ENCODE data around the gene TMEM53. TPM values are rescaled to one million over a fixed set of nuclear protein-coding genes. Genes with fewer than 3 reads are reported as not detected.

The TMEM53 gene
- total RNA-seq, result 10 to 100 TPM in 5 of 7 donors, 1 to 10 TPM in 2; 5.1 to 17.9 (median 11.4) TPM
- polyA plus RNA-seq, result 10 to 100 TPM in 1 of 2 donors, 1 to 10 TPM in 1; 4.1 to 13.8 TPM
- long read RNA-seq, donor 1, transcript TMEM53-204 (4 exons, 1,579 nt), result major isoform, 14 of 44 reads
- long read RNA-seq, donor 1, transcript TMEM53-202 (3 exons, 2,310 nt), result minor isoform, 9 of 44 reads
- long read RNA-seq, donor 1, partial matches to known transcripts, result 6 of 44 reads
- long read RNA-seq, donor 1, other reads (novel, unspliced or antisense), result 9 of 44 reads
- long read RNA-seq, donor 2, transcript TMEM53-202 (3 exons, 2,310 nt), result major isoform, 8 of 110 reads
- long read RNA-seq, donor 2, partial matches to known transcripts, result 91 of 110 reads
- long read RNA-seq, donor 2, other reads (novel, unspliced or antisense), result 8 of 110 reads
- long read RNA-seq, donor 3, transcript TMEM53-202 (3 exons, 2,310 nt), result major isoform, 12 of 37 reads
- long read RNA-seq, donor 3, transcript TMEM53-204 (4 exons, 1,579 nt), result minor isoform, 5 of 37 reads
- long read RNA-seq, donor 3, partial matches to known transcripts, result 1 of 37 reads
- long read RNA-seq, donor 3, other reads (novel, unspliced or antisense), result 8 of 37 reads

DNA sequence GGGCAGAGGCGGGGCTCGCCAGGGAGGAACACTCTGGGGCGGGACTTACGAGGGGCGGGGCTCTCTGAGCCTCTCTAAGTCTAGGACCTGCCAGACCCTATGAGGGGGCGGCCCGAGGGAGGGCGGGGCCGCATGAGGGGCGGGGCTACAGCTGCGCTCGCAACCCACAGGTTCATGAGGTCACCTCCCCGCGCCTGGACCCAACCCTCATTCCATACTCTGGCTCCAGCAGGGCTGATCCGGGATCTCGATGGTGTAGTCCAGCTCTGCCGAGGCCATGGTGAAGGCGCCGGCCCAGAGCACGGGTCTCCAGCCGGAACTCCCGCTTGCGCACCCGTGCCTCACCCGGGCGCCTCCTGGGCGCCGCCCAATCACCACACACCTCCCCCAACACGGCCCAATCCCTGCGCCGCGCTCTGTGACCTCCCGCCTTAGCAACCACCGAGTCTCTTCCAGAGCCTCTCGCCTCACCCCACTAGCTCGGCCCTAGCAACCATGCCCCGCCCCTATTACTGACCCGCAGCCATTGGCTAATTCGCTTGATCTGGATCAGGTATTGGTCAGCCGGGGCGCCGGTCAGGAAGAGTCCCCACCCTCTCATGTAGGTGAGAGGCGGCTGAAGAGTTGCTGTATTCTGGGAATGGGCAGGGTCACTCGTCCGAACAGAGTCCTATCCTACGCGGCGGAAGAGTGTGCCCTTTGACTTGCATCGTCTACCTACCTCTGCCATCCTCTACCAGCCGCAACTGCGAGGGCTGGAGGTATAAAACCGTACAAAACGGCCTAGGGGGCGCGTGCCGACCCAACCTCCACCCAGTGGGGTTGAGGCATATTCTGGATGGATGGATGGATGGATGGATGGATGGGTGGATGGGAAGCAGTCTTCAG is at the start of gene TMEM53, which contains the start of gene ARMH1:
Gene TMEM53 (minus strand): TSS at position 369 of the 888 bp plus-strand sequence. CDS start 90 bp downstream, at position 279.
Gene ARMH1 (plus strand): TSS at position 602 of the 888 bp plus-strand sequence. CDS start 14,984 bp downstream, outside the sequence.
- intact Hi-C loops (cut with DNase I), result no loop called here
- 0 to 1% (median 1%) methylated on average over 47 to 56 of the region's 56 CpGs for WGBS, 3 donors
- peak; percentile 99 to 100 (median 99) for DNase-seq
- no peaks in the 10 kb centered on the region for H3K9me3 ChIP-seq
- no peaks in the 10 kb centered on the region for H3K36me3 ChIP-seq
- no peaks in the 10 kb centered on the region for H3K27me3 ChIP-seq
- H3K4me1 ChIP-seq (ENCODE audit: insufficient read depth), result peaks cover 15% of the 10 kb centered on the region
- H3K4me3 ChIP-seq, result peak within 1 kb of the TSS; percentile 65
- TF ChIP-seq EP300 (IDR thresholded peaks at IDR 0.05), result peak; percentile 60
- TF ChIP-seq, protein P1, sequence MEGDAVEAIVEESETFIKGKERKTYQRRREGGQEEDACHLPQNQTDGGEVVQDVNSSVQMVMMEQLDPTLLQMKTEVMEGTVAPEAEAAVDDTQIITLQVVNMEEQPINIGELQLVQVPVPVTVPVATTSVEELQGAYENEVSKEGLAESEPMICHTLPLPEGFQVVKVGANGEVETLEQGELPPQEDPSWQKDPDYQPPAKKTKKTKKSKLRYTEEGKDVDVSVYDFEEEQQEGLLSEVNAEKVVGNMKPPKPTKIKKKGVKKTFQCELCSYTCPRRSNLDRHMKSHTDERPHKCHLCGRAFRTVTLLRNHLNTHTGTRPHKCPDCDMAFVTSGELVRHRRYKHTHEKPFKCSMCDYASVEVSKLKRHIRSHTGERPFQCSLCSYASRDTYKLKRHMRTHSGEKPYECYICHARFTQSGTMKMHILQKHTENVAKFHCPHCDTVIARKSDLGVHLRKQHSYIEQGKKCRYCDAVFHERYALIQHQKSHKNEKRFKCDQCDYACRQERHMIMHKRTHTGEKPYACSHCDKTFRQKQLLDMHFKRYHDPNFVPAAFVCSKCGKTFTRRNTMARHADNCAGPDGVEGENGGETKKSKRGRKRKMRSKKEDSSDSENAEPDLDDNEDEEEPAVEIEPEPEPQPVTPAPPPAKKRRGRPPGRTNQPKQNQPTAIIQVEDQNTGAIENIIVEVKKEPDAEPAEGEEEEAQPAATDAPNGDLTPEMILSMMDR (IDR thresholded peaks at IDR 0.05), result peak in 1 of 3 donors; percentile 11
- peak; percentile 74 for TF ChIP-seq POLR2A (IDR thresholded peaks at IDR 0.05)
- H3K27ac ChIP-seq, result peak within 1 kb of the TSS; percentile 82 to 96

DNA sequence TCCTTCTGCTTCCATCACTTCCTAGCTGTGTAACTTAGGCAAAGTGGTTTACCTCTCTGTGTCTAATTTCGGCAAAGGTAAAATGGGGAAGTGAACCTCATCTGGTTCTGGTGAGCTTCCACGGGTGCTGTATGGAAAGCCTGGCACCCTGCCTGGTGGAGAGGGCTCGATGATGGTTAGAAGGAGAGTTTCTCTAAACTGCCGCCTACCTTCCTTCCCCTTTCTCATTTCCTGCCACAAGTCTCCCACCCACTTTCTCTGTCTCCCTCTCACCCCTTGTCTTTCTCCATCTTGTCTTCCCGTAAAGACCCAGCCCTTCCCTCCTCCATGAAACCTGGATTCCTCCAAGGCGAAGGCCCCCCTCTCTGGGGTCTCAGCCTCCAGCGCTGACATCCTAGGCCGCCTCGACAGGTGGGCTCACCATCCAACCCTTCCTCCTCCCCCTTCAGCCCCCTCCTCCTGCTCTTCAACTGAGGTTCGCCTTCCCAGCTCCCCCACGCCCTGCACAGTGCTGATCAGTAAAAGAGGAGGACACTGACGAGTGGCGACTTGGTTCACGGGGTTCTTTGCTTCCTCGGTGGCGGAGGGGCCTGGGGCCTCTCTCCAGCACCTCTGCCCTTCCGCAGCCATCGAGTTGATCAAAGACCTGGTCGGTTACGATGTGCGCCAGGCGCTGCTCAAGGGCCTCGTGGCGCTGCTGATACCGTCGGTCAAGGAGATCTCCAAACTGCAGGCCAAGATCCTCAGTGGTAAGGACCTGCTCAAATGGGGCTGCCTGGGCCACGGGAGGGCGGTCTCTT is 49.4 kb upstream of the TMEM53 start:
- H3K4me1 ChIP-seq (ENCODE audit: insufficient read depth), result no peaks in the 10 kb centered on the region
- H3K9me3 ChIP-seq, result no peaks in the 10 kb centered on the region
- no peaks in the 10 kb centered on the region for H3K36me3 ChIP-seq
- no peaks in the 10 kb centered on the region for H3K27me3 ChIP-seq
- DNase-seq, result peak in 1 of 5 donors; percentile 17
- 82 to 84% (median 82%) methylated on average over 28 of the region's 28 CpGs for WGBS, 3 donors
- no peak overlapping the region for H3K4me3 ChIP-seq
- intact Hi-C loops (cut with DNase I), result no loop called here
- no peak for TF ChIP-seq POLR2A (IDR thresholded peaks at IDR 0.05)
- no peak for TF ChIP-seq EP300 (IDR thresholded peaks at IDR 0.05)
- TF ChIP-seq, protein P1 (IDR thresholded peaks at IDR 0.05), result no peak
- no peak overlapping the region for H3K27ac ChIP-seq

DNA sequence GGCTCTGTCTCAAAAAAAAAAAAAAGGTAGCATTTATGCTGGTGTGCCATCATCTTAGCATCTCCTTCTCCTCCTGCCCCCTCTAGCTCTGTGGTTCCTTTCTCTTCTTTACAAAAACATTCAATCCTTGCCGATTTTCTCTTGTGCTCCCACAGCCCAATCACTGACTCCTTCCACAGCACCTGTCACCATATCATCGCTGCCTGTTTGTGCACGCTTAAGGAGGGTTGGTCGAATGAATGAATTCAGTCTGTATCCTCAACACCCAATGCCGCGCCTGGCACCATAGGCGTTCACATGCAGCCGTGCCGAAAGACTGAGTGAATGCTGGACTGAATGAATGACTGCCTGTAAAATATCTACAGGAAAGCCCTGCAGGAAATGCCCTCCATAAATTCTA is 48.8 kb upstream of the TMEM53 start:
- intact Hi-C loops (cut with DNase I), result no loop called here
- no peaks in the 10 kb centered on the region for H3K4me1 ChIP-seq (ENCODE audit: insufficient read depth)
- WGBS, 3 donors, result 87 to 89% (median 87%) methylated on average over 9 of the region's 9 CpGs

DNA sequence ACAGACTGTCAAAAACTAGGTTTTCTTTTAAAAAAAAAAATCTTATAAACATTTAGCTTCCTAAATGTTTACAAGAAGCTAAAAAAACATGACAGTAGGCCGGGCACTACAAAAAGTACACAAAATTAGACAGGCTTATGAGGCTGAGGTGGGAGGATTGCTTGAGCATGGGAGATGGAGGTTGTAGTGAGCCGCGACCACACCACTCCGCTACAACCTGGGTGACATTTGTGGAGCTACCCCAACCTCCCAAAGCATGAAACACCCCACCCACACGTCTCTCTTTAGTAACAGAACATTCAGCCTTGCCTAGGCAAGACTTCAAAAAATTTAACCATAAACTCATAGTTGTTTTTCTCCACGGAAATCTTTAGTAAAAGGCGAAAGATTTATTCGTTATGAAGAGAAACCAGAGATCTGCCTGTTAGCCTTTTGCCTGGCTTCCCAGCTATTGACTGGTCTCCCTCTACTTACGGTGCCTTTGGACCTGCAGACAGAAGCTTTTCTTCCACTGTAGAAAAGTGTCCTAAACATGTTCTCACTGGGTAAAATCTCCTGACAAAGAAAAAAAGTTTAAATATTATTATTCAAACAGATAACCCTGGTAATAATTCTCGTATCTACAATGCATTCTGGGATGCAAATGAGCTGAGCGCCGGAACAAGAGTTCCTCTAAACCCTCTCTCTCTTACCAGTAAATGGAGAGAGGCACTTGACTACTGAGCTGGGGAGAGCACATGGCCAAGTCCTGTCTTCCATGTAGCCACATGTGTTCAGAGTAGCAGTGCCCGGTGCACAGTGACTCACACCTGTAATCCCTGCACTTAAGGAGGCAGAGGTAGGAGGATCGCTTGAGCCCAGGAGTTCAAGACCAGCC is 47.4 kb upstream of the TMEM53 start:
- no peaks in the 10 kb centered on the region for H3K36me3 ChIP-seq
- peak overlapping the region in 1 of 2 donors; percentile 10 for H3K27ac ChIP-seq
- H3K27me3 ChIP-seq, result no peaks in the 10 kb centered on the region
- DNase-seq, result peak in 1 of 5 donors; percentile 47
- no peak for TF ChIP-seq EP300 (IDR thresholded peaks at IDR 0.05)
- peak; percentile 56 for TF ChIP-seq POLR2A (IDR thresholded peaks at IDR 0.05)
- TF ChIP-seq, protein P1 (IDR thresholded peaks at IDR 0.05), result no peak
- intact Hi-C loops (cut with DNase I), result no loop called here
- WGBS, 3 donors, result 18 to 31% (median 19%) methylated on average over 14 of the region's 14 CpGs
- H3K9me3 ChIP-seq, result no peaks in the 10 kb centered on the region
- H3K4me3 ChIP-seq, result no peak overlapping the region
- no peaks in the 10 kb centered on the region for H3K4me1 ChIP-seq (ENCODE audit: insufficient read depth)

More for the DNA sequence above, 48.8 kb upstream of the TMEM53 start:
- Histone ChIP-seq H3K27ac (no peak overlapping the region), H3K9me3 (no peaks in the 10 kb centered on the region), H3K27me3 (no peaks in the 10 kb centered on the region), H3K36me3 (no peaks in the 10 kb centered on the region), H3K4me3 (no peak overlapping the region)
- peak in 1 of 5 donors; percentile 8 for DNase-seq
- no peak for TF ChIP-seq POLR2A (IDR thresholded peaks at IDR 0.05)
- no peak for TF ChIP-seq EP300 (IDR thresholded peaks at IDR 0.05)

All from ovary (tissue), 10 donors.